IPS-NIHi7 (cell line): ENCODE measurements around the gene ARHGAP5.
A peak's percentile ranks its signal among the peaks of the same experiment; 100 is the strongest.

Experiments
- DNase-seq: peaks from one replicate; pipeline ENCODE4 v3.0.0; 2012; ENCODE audit warnings: mixed read lengths; ENCODE audit errors: extremely low spot score

The ARHGAP5 gene

GRCh38 chr14:32076278-32077080 lies 625 bp upstream of the ARHGAP5 start:
- peak; percentile 86 for DNase-seq

- no peak for DNase-seq
Observed at GRCh38 chr14:32078023-32078857, 1.1 kb downstream of the ARHGAP5 start.

DNA sequence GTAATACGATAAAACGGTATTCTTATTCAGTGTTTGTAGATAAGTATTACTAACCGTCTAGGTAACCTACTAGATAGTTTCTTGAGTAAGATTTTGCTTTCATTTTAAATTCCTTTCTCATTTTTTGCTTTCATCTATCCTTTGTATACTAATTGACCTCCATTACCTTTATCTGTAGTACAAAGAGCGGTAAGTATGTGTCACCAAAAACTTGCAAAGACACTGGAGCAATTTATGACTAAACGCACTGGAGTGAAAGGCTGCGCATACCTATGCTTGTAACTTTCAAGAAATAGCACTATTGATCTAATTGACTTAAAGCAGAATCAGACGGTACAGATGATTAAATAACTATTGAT lies 1.7 kb downstream of the ARHGAP5 start:
- no peak for DNase-seq

DNA sequence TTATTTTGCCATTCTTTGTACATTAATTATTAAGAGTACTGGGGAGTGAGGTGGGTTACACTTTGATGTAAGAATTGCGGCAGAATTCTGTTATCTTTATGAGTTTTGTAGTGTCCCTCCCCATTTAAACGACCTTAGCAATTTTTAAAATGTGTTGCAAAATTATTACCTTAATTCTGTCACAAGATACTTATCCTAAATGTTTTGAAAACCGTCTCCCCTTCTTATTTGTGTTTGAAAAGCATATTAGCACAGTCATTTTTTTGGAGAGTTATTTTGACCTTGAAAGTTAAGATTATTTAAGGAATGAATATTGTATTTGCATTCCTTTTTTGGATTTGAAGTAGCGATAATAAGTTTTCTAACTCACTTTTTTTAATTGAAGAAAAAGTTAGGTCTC lies 2.2 kb downstream of the ARHGAP5 start:
- DNase-seq, result no peak

DNA sequence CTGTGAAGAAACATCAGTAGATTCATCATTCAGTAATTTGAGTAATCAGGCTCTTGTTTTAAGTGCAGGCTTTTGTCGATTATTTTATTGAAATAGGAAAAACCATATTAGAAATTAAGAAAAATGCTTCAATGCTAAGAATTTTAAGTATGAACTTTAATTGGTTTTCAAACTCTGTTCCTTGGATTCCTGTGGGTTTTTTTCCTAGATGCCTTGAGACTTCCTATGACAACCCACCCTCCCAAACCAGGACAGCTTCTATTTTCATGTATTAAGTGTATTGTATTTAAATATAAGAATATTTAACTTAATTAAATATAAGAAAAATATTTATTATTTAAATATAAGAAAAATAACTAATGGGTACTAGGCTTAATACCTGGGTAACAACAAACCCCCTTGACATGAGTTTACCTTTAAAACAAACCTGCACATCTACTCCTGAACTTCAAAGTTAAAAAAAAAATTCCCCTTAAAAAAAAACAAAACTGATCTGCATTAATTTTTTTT lies 3.0 kb downstream of the ARHGAP5 start:
- no peak for DNase-seq

- peak; percentile 10 for DNase-seq
Observed at GRCh38 chr14:32081901-32082300, 4.8 kb downstream of the ARHGAP5 start.

DNA sequence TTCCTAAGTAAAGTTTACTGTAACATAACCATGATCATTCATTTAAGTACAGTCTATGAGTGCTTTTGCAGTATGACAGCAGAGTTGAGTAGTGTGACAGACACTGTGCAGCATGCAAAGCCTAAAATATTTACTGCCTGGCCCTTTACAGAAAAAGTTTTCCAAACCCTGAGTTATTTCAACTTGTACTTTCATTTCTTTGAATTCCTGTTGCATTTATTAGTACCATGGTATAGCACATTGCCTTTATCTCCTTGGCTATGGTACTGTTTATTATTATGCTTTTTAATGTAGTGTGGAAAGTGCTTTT lies 6.2 kb downstream of the ARHGAP5 start:
- no peak for DNase-seq

GRCh38 chr14:32083789-32084188 lies 6.7 kb downstream of the ARHGAP5 start:
- no peak for DNase-seq

- DNase-seq, result no peak
Observed at GRCh38 chr14:32085182-32085844, 8.2 kb downstream of the ARHGAP5 start.

- no peak for DNase-seq
Observed at GRCh38 chr14:32085845-32086383, 8.8 kb downstream of the ARHGAP5 start.

- peak; percentile 12 for DNase-seq
Observed at GRCh38 chr14:32087173-32087861, 10.2 kb downstream of the ARHGAP5 start.

GRCh38 chr14:32087907-32088306 lies 10.8 kb downstream of the ARHGAP5 start:
- no peak for DNase-seq

- DNase-seq, result no peak
Observed at GRCh38 chr14:32090686-32091085, 13.6 kb downstream of the ARHGAP5 start.

GRCh38 chr14:32099473-32099872 lies 22.4 kb downstream of the ARHGAP5 start:
- no peak for DNase-seq

- DNase-seq, result no peak
Observed at GRCh38 chr14:32100175-32100574, 23.1 kb downstream of the ARHGAP5 start.

DNA sequence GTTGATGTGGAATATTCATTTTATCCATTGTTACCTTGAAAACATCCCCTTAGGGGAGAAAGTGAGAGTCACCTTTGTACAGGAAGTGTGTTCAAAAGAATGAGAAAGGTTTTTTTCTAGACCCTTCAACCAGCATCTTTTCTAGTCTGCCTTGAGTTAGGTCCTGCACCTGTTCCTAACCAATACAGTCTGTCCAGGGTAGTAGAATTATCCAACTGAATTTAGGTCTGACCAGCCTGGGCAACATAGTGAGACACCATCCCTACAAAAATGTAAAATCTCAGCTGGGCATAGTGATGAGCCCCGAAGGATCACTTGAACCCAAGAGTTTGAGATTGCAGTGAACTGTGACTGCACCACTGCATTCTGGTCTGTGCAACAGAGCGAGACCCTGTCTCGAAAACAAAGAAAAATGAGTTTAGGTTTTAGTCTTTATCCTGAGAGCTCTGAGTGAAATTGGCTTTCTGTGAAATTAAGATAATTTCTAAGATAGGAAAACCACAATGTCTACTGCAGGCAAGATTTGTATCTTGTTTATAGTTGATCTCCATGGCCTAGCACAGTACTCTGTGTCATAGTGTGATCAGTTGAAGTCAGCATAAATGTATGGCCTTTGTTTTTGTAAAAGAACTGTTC lies 25.2 kb downstream of the ARHGAP5 start:
- no peak for DNase-seq

- no peak for DNase-seq
Observed at GRCh38 chr14:32102968-32103367, 25.9 kb downstream of the ARHGAP5 start.

DNA sequence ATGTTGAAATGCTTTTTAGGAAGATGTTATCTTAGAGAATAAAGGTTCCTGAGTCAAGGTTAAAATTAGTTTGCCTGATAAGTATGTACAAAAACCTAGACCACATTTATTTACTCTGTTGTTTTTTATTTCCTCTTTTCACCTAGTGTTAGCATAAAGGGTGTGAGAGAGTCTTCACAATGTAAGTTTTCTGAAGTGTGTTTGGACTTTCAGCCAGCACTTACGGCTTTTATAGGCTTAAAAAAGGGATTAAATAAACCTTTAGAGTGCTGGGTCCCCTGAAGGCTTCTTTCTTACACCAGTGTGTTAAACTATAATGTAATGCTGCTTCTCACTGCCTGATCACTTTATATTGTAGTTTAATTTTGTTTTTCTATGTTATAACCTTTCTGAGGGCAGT lies 27.2 kb downstream of the ARHGAP5 start:
- DNase-seq, result no peak

DNA sequence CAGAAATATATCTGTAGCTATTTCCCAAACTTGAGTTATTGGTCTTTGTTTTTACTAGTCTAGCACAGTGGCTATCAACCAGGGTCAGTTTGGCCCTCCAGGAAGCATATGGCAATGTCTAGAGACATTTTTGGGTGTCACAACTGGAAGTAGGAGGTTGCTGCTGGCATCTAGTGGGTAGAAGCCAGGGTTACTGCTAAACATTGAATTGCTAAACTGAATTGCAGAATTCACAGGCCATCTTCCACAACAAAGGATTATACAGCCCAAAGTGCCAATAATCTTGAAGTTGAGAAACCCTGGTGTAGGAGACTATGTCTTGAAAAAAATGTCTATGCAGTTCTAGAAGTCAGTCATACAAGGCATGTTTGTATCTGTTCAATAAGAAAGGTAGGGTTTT lies 27.7 kb downstream of the ARHGAP5 start:
- DNase-seq, result no peak

- no peak for DNase-seq
Observed at GRCh38 chr14:32109676-32110547, 32.8 kb downstream of the ARHGAP5 start.
